Brain microvascular endothelial cell (primary cell): ENCODE results near the gene PRAC1.

Experiments
- DNase-seq: peaks from one replicate; pipeline ENCODE4 v3.0.0-alpha.2; 2020
- H3K27ac ChIP-seq: fragments of 250-450 bp; sonication (Bioruptor Pico); 2 replicates; pipeline ENCODE4 v1.5.1; 2020; ENCODE audit warnings: mild to moderate bottlenecking, moderate library complexity
- H3K27me3 ChIP-seq: fragments of 250-450 bp; sonication (Bioruptor Pico); replicated peaks from 2 replicates; pipeline ENCODE4 v1.5.1; 2020; ENCODE audit warnings: mild to moderate bottlenecking
- H3K36me3 ChIP-seq: fragments of 250-450 bp; sonication (Bioruptor Pico); replicated peaks from 2 replicates; pipeline ENCODE4 v1.5.1; 2020; ENCODE audit warnings: mild to moderate bottlenecking
- H3K4me3 ChIP-seq: 2 replicates; pipeline ENCODE4 v1.5.1; 2011; ENCODE audit warnings: low read depth, mild to moderate bottlenecking, control low read depth, low read length, moderate library complexity
- CTCF ChIP-seq: IDR thresholded peaks from 2 replicates; pipeline ENCODE4 v1.5.1; 2011; ENCODE audit warnings: low read depth, mild to moderate bottlenecking, moderate library complexity, low read length, control low read depth, inconsistent platforms; ENCODE audit errors: missing control alignments
- in situ Hi-C: cut with HindIII; loops from 2 replicates; pipeline ENCODE4 v1.10.0; 2017; ENCODE audit warnings: low sequenced_read_pairs, low pct_ligation_motif_present

The PRAC1 gene

GRCh38 chr17:48760411-48760810 lies 38.1 kb upstream of the PRAC1 start:
- Histone ChIP-seq H3K36me3 (no peaks in the 10 kb centered on the region), H3K4me3 (no peak overlapping the region), H3K27ac (no peak overlapping the region), H3K27me3 (peaks cover 36% of the 10 kb centered on the region)
- no peak for TF ChIP-seq CTCF
- in situ Hi-C loops, result no loop called here
- DNase-seq, result no peak

- Histone ChIP-seq H3K27me3 (peaks cover 48% of the 10 kb centered on the region), H3K4me3 (no peak overlapping the region), H3K36me3 (no peaks in the 10 kb centered on the region), H3K27ac (no peak overlapping the region)
- no peak for TF ChIP-seq CTCF
- in situ Hi-C loops, result no loop called here
- no peak for DNase-seq
Observed at GRCh38 chr17:48759288-48759687, 37.0 kb upstream of the PRAC1 start.

GRCh38 chr17:48757524-48757961 lies 35.2 kb upstream of the PRAC1 start:
- Histone ChIP-seq H3K27me3 (peaks cover 64% of the 10 kb centered on the region), H3K27ac (no peak overlapping the region), H3K36me3 (no peaks in the 10 kb centered on the region), H3K4me3 (no peak overlapping the region)
- TF ChIP-seq CTCF, result no peak
- in situ Hi-C loops, result no loop called here
- DNase-seq, result no peak

GRCh38 chr17:48756830-48757251 lies 34.5 kb upstream of the PRAC1 start:
- no peak for DNase-seq
- Histone ChIP-seq H3K36me3 (no peaks in the 10 kb centered on the region), H3K27ac (no peak overlapping the region), H3K4me3 (no peak overlapping the region), H3K27me3 (peaks cover 66% of the 10 kb centered on the region)
- in situ Hi-C loops, result no loop called here
- no peak for TF ChIP-seq CTCF

- in situ Hi-C loops, result no loop called here
- H3K27me3 ChIP-seq, result peaks cover 77% of the 10 kb centered on the region
- H3K36me3 ChIP-seq, result no peaks in the 10 kb centered on the region
- H3K27ac ChIP-seq, result no peak overlapping the region
- TF ChIP-seq CTCF, result no peak
- no peak for DNase-seq
- no peak overlapping the region for H3K4me3 ChIP-seq
Observed at GRCh38 chr17:48755356-48755755, 33.0 kb upstream of the PRAC1 start.

GRCh38 chr17:48754500-48755261 lies 32.4 kb upstream of the PRAC1 start:
- peaks cover 84% of the 10 kb centered on the region for H3K27me3 ChIP-seq
- no peak overlapping the region for H3K4me3 ChIP-seq
- no peak for TF ChIP-seq CTCF
- in situ Hi-C loops, result no loop called here
- no peak overlapping the region for H3K27ac ChIP-seq
- no peaks in the 10 kb centered on the region for H3K36me3 ChIP-seq
- no peak for DNase-seq
